Mesendoderm (in vitro differentiated cells): ENCODE measurements around the gene RBM47.
A peak's percentile ranks its signal among the peaks of the same experiment; 100 is the strongest.

Source experiments
- DNase-seq: peaks from one replicate; pipeline ENCODE4 v3.0.0; 2013
- H2AK5ac ChIP-seq: 2 replicates; pipeline ENCODE4 v1.6.1; 2013; ENCODE audit warnings: low read length, inconsistent platforms
- H2BK120ac ChIP-seq: 2 replicates; pipeline ENCODE4 v1.6.1; 2013; ENCODE audit warnings: low read depth, mild to moderate bottlenecking, low read length, moderate library complexity, mixed read lengths
- H2BK15ac ChIP-seq: replicated peaks from 2 replicates; pipeline ENCODE4 v1.6.1; 2013; ENCODE audit warnings: low read depth, mild to moderate bottlenecking, moderate library complexity
- H2BK5ac ChIP-seq: 2 replicates; pipeline ENCODE4 v1.6.1; 2013; ENCODE audit warnings: low read length, inconsistent platforms
- H3K18ac ChIP-seq: 2 replicates; pipeline ENCODE4 v1.6.1; 2013; ENCODE audit warnings: mild to moderate bottlenecking, low read length, mixed read lengths
- H3K23ac ChIP-seq: one replicate; pipeline ENCODE4 v1.6.1; 2013; ENCODE audit warnings: low read length
- H3K27ac ChIP-seq: 2 replicates; pipeline ENCODE4 v1.5.1; 2013; ENCODE audit warnings: low read depth, mild to moderate bottlenecking, inconsistent platforms, low read length, moderate library complexity
- H3K27me3 ChIP-seq: 2 replicates; pipeline ENCODE4 v1.6.1; 2013; ENCODE audit warnings: low read length, control low read depth, mild to moderate bottlenecking, inconsistent platforms; ENCODE audit not compliant: insufficient read depth, poor library complexity
- H3K36me3 ChIP-seq: 2 replicates; pipeline ENCODE4 v1.6.1; 2013; ENCODE audit warnings: low read length, inconsistent platforms; ENCODE audit not compliant: control insufficient read depth, insufficient read depth
- H3K4ac ChIP-seq: one replicate; pipeline ENCODE4 v1.6.1; 2013; ENCODE audit warnings: low read depth, mild to moderate bottlenecking, low read length, moderate library complexity
- H3K4me1 ChIP-seq: 2 replicates; pipeline ENCODE4 v1.6.1; 2013; ENCODE audit warnings: low read depth, low read length, inconsistent platforms; ENCODE audit not compliant: control insufficient read depth
- H3K4me2 ChIP-seq: 2 replicates; pipeline ENCODE4 v1.6.1; 2013; ENCODE audit warnings: low read length
- H3K4me3 ChIP-seq: 2 replicates; pipeline ENCODE4 v1.5.1; 2013; ENCODE audit warnings: mild to moderate bottlenecking, low read length
- H3K56ac ChIP-seq: one replicate; pipeline ENCODE4 v1.6.1; 2013; ENCODE audit warnings: low read length
- H3K79me1 ChIP-seq: 2 replicates; pipeline ENCODE4 v1.6.1; 2013; ENCODE audit warnings: low read length, inconsistent platforms
- H3K79me2 ChIP-seq: 2 replicates; pipeline ENCODE4 v1.6.1; 2013; ENCODE audit warnings: mild to moderate bottlenecking, low read length; ENCODE audit not compliant: control insufficient read depth, insufficient read depth
- H3K9ac ChIP-seq: 2 replicates; pipeline ENCODE4 v1.6.1; 2013; ENCODE audit warnings: low read length, inconsistent platforms
- H4K5ac ChIP-seq: one replicate; pipeline ENCODE4 v1.6.1; 2013; ENCODE audit warnings: low read length
- H4K8ac ChIP-seq: one replicate; pipeline ENCODE4 v1.6.1; 2013; ENCODE audit warnings: low read depth, mild to moderate bottlenecking, control low read depth, low read length, moderate library complexity
- WGBS: extraction: QIAGEN DNeasy Blood & Tissue Kit; methylation state at CpG from one replicate; pipeline ENCODE4 v1.1.7; 2013; ENCODE audit warnings: low lambda C conversion rate, missing lambda C conversion rate; ENCODE audit not compliant: insufficient coverage; ENCODE audit errors: extremely low coverage; 5-methylcytosine and 5-hydroxymethylcytosine counted together

Gene RBM47

GRCh38 chr4:40579983-40580382 is 49.7 kb downstream of the RBM47 start:
- Histone ChIP-seq H4K8ac (no peak overlapping the region), H3K27ac (no peak overlapping the region), H3K9ac (no peak overlapping the region), H3K23ac (no peak overlapping the region), H3K4ac (no peak overlapping the region), H3K79me1 (peaks cover 7% of the 10 kb centered on the region), H2AK5ac (no peak overlapping the region), H3K27me3 (no peaks in the 10 kb centered on the region), H3K18ac (no peak overlapping the region), H2BK15ac (no peak overlapping the region), H3K4me3 (no peak overlapping the region), H3K36me3 (no peaks in the 10 kb centered on the region), H4K5ac (no peak overlapping the region), H3K79me2 (peaks cover 28% of the 10 kb centered on the region), H3K4me2 (no peak overlapping the region), H2BK5ac (no peak overlapping the region), H2BK120ac (no peak overlapping the region), H3K56ac (no peak overlapping the region), H3K4me1 (peaks cover 10% of the 10 kb centered on the region)
- no CpG with 5 or more reads among the region's 3 CpGs for WGBS
- no peak for DNase-seq

DNA sequence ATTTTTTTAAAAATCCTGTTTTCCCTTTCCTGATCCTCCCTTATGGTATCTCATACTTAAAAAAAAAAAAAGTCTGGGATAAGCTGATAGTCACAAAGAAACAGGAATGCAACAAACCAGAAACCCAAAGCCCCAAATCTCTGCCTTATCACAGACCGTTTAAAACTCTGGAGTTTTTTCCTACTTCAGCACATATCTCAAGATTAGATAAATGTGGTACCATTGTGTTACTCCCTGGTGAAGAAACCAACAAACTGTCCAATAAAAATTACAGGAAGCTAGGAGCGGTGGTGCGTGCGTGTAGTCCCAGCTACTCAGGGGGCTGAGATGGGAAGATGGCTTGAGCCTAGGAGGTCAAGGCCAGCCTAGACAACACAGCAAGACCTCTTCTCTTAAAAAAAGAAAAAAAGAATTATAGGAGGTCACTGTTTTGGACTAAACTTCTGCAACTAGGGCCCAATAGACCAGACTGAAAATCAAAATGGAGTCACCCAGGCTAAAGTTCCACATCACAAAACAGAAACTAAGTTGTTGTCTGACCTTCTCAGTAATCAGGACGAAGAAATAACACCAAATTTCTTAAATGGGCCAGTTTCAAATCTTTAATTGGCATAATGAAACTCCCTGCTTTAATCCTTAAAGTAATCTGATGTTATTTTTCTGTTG is 51.9 kb downstream of the RBM47 start:
- Histone ChIP-seq H2BK15ac (no peak overlapping the region), H3K4me3 (no peak overlapping the region), H3K9ac (no peak overlapping the region), H3K56ac (no peak overlapping the region), H2BK5ac (no peak overlapping the region), H4K5ac (no peak overlapping the region), H2AK5ac (no peak overlapping the region), H3K27me3 (no peaks in the 10 kb centered on the region), H3K36me3 (no peaks in the 10 kb centered on the region), H3K4me2 (no peak overlapping the region), H3K18ac (no peak overlapping the region), H3K27ac (no peak overlapping the region), H3K79me1 (peaks cover 5% of the 10 kb centered on the region), H4K8ac (no peak overlapping the region), H2BK120ac (no peak overlapping the region), H3K4ac (no peak overlapping the region), H3K4me1 (peaks cover 10% of the 10 kb centered on the region), H3K79me2 (peaks cover 19% of the 10 kb centered on the region), H3K23ac (no peak overlapping the region)
- DNase-seq: peak; percentile 89
- no CpG with 5 or more reads among the region's 5 CpGs for WGBS

GRCh38 chr4:40576651-40577480 is 52.8 kb downstream of the RBM47 start:
- H3K27me3 ChIP-seq: no peaks in the 10 kb centered on the region
- no peak overlapping the region for H4K8ac ChIP-seq
- H3K4ac ChIP-seq: no peak overlapping the region
- WGBS: no CpG with 5 or more reads among the region's 7 CpGs
- no peak overlapping the region for H2AK5ac ChIP-seq
- H3K36me3 ChIP-seq: no peaks in the 10 kb centered on the region
- H3K4me1 ChIP-seq: peaks cover 10% of the 10 kb centered on the region
- no peak overlapping the region for H3K18ac ChIP-seq
- peaks cover 14% of the 10 kb centered on the region for H3K79me2 ChIP-seq
- peak overlapping the region; percentile 33 for H2BK120ac ChIP-seq
- H3K4me2 ChIP-seq: no peak overlapping the region
- H3K23ac ChIP-seq: peak overlapping the region; percentile 85
- no peak overlapping the region for H2BK15ac ChIP-seq
- peak overlapping the region; percentile 82 for H3K27ac ChIP-seq
- peaks cover 4% of the 10 kb centered on the region for H3K79me1 ChIP-seq
- peak overlapping the region; percentile 30 for H3K9ac ChIP-seq
- peak overlapping the region; percentile 76 for H2BK5ac ChIP-seq
- no peak overlapping the region for H4K5ac ChIP-seq
- no peak overlapping the region for H3K4me3 ChIP-seq
- H3K56ac ChIP-seq: peak overlapping the region; percentile 78
- peak; percentile 92 for DNase-seq

DNA sequence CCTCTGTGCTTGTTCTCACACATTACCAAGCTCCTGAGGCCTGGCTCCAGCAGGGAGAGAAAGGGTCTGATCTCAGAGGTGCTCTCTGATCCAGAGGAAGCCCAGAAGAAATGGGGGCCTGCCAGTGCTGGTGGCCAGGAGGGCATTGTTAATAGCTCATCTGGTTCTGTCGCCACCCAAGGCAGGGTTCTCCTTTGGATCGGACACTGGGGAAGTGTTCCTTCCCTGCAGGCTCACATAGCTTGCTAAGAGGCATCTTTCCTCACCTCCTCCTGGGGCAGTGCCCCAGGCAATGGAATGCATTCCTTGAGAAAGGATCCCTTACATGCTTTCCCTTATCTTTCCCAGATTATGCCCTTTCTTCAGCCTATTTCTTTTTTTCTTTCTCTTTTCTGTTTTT is 53.8 kb downstream of the RBM47 start:
- H2BK120ac ChIP-seq: peak overlapping the region; percentile 79
- H3K4me2 ChIP-seq: no peak overlapping the region
- peaks cover 4% of the 10 kb centered on the region for H3K79me1 ChIP-seq
- no peak overlapping the region for H4K8ac ChIP-seq
- no peak overlapping the region for H4K5ac ChIP-seq
- no peaks in the 10 kb centered on the region for H3K27me3 ChIP-seq
- H3K18ac ChIP-seq: peak overlapping the region; percentile 56
- no peak overlapping the region for H3K23ac ChIP-seq
- no peak overlapping the region for H3K9ac ChIP-seq
- no peak overlapping the region for H3K56ac ChIP-seq
- H3K36me3 ChIP-seq: no peaks in the 10 kb centered on the region
- no peak overlapping the region for H2BK5ac ChIP-seq
- H3K4me1 ChIP-seq: peaks cover 7% of the 10 kb centered on the region
- no peak overlapping the region for H2BK15ac ChIP-seq
- peak; percentile 91 for DNase-seq
- H3K79me2 ChIP-seq: peaks cover 10% of the 10 kb centered on the region
- H3K4ac ChIP-seq: peak overlapping the region; percentile 59
- H3K27ac ChIP-seq: no peak overlapping the region
- no peak overlapping the region for H2AK5ac ChIP-seq
- no CpG with 5 or more reads among the region's 2 CpGs for WGBS
- H3K4me3 ChIP-seq: no peak overlapping the region

- Histone ChIP-seq H3K27me3 (no peaks in the 10 kb centered on the region), H3K4me2 (no peak overlapping the region), H2AK5ac (no peak overlapping the region), H3K36me3 (no peaks in the 10 kb centered on the region), H3K9ac (no peak overlapping the region), H3K4me1 (peaks cover 7% of the 10 kb centered on the region), H3K18ac (no peak overlapping the region), H3K56ac (no peak overlapping the region), H3K79me1 (peaks cover 2% of the 10 kb centered on the region), H3K4ac (no peak overlapping the region), H2BK5ac (no peak overlapping the region), H3K23ac (no peak overlapping the region), H2BK120ac (no peak overlapping the region), H2BK15ac (no peak overlapping the region), H3K4me3 (no peak overlapping the region), H4K8ac (no peak overlapping the region), H4K5ac (no peak overlapping the region), H3K79me2 (peaks cover 10% of the 10 kb centered on the region), H3K27ac (no peak overlapping the region)
- WGBS: no CpG with 5 or more reads among the region's 6 CpGs
- DNase-seq: no peak
Observed at GRCh38 chr4:40573593-40574311, 55.9 kb downstream of the RBM47 start.
